WI38 (cell line): ENCODE measurements around the gene CLPSL1.

ENCODE experiments used
- H3K4me3 ChIP-seq: 2 replicates; pipeline ENCODE4 v1.5.1; 2011; ENCODE audit warnings: low read depth, mild to moderate bottlenecking, control low read depth, low read length
- CTCF ChIP-seq: IDR thresholded peaks from 2 replicates; pipeline ENCODE4 v1.5.1; 2012; ENCODE audit warnings: low read depth, mild to moderate bottlenecking, control low read depth, low read length

The CLPSL1 gene

GRCh38 chr6:35747877-35748276, 32.9 kb upstream of the CLPSL1 start:
- no peak for TF ChIP-seq CTCF
- H3K4me3 ChIP-seq = no peak overlapping the region

- no peak for TF ChIP-seq CTCF
- no peak overlapping the region for H3K4me3 ChIP-seq
These were observed 30.3 kb upstream of the CLPSL1 start for GRCh38 chr6:35750557-35750956.

- no peak overlapping the region for H3K4me3 ChIP-seq
- no peak for TF ChIP-seq CTCF
These were observed 29.2 kb upstream of the CLPSL1 start for GRCh38 chr6:35751594-35751993.

- no peak overlapping the region for H3K4me3 ChIP-seq
- no peak for TF ChIP-seq CTCF
These were observed 28.5 kb upstream of the CLPSL1 start for GRCh38 chr6:35752330-35752729.

GRCh38 chr6:35754452-35755277, 26.2 kb upstream of the CLPSL1 start:
- no peak overlapping the region for H3K4me3 ChIP-seq
- no peak for TF ChIP-seq CTCF

GRCh38 chr6:35755278-35755924, 25.4 kb upstream of the CLPSL1 start:
- H3K4me3 ChIP-seq = no peak overlapping the region

More at GRCh38 chr6:35755278-35755924, 25.4 kb upstream of the CLPSL1 start:
- TF ChIP-seq CTCF = no peak
